SJCRH30 (cell line): Measurements from ENCODE around the gene ATP6V0B. TPM values are rescaled to one million over a fixed set of nuclear protein-coding genes. Genes with fewer than 3 reads are reported as not detected.

Source experiments
- DNase-seq, 2 experiments: peaks; one replicate each; pipeline ENCODE4 v3.0.0-alpha.2; 2015 to 2020
- H3K27ac ChIP-seq: fragments of 250-450 bp; sonication (Bioruptor Pico); 2 replicates; pipeline ENCODE4 v1.5.1; 2020; ENCODE audit warnings: mild to moderate bottlenecking, moderate library complexity
- H3K27me3 ChIP-seq: fragments of 250-450 bp; sonication (Bioruptor Pico); 2 replicates; pipeline ENCODE4 v1.5.1; 2020; ENCODE audit warnings: mild to moderate bottlenecking, moderate library complexity
- H3K36me3 ChIP-seq: fragments of 250-450 bp; sonication (Bioruptor Pico); 2 replicates; pipeline ENCODE4 v1.5.1; 2020; ENCODE audit warnings: mild to moderate bottlenecking, moderate library complexity
- H3K4me1 ChIP-seq: fragments of 250-450 bp; sonication (Bioruptor Pico); 2 replicates; pipeline ENCODE4 v1.5.1; 2020; ENCODE audit warnings: mild to moderate bottlenecking, moderate library complexity
- H3K4me3 ChIP-seq: fragments of 250-450 bp; sonication (Bioruptor Pico); 2 replicates; pipeline ENCODE4 v1.5.1; 2020; ENCODE audit warnings: mild to moderate bottlenecking, moderate library complexity
- H3K9me3 ChIP-seq: fragments of 250-450 bp; sonication (Bioruptor Pico); replicated peaks from 2 replicates; pipeline ENCODE4 v1.5.1; 2020; ENCODE audit warnings: mild to moderate bottlenecking, moderate library complexity
- total RNA-seq: library from RNA; depleted of rRNA; stranded (reverse); fragments of >200 nt; shearing (Covaris generic); gene quantifications from 2 replicates; pipeline ENCODE4 v1.2.3, GENCODE V29; 2014

The ATP6V0B gene
- total RNA-seq, 1 experiment from 2014 or later = 89.7 TPM

- no peak for DNase-seq
- peaks cover 9% of the 10 kb centered on the region for H3K4me1 ChIP-seq
- no peak overlapping the region for H3K4me3 ChIP-seq
Measured at GRCh38 chr1:43993206-43993914, 18.6 kb downstream of the ATP6V0B start.

DNA sequence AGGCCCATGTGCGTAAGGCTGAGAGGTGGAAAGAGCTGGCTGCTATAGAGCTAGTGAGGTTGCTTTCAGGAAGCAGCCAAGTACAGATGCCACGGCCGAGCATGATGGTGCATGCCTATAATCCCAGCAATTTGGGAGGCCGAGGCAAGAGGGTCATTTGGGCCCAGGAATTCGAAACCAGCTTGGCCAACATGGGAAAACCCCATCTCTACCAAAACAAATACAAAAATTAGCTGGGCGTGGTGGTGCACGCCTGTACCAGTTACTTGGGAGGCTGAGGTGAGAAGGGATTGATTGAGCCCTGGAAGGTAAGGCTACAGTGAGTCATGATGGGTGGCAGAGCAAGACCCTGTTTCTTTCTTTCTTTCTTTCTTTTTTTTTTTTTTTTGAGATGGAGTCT, 19.3 kb downstream of the ATP6V0B start:
- Histone ChIP-seq H3K27me3 (no peaks in the 10 kb centered on the region), H3K9me3 (no peaks in the 10 kb centered on the region), H3K36me3 (no peaks in the 10 kb centered on the region), H3K27ac (no peak overlapping the region), H3K4me1 (peaks cover 9% of the 10 kb centered on the region), H3K4me3 (no peak overlapping the region)
- DNase-seq = no peak

More at GRCh38 chr1:43993206-43993914, 18.6 kb downstream of the ATP6V0B start:
- H3K36me3 ChIP-seq = no peaks in the 10 kb centered on the region
- H3K9me3 ChIP-seq = no peaks in the 10 kb centered on the region
- H3K27me3 ChIP-seq = no peaks in the 10 kb centered on the region
- no peak overlapping the region for H3K27ac ChIP-seq

DNA sequence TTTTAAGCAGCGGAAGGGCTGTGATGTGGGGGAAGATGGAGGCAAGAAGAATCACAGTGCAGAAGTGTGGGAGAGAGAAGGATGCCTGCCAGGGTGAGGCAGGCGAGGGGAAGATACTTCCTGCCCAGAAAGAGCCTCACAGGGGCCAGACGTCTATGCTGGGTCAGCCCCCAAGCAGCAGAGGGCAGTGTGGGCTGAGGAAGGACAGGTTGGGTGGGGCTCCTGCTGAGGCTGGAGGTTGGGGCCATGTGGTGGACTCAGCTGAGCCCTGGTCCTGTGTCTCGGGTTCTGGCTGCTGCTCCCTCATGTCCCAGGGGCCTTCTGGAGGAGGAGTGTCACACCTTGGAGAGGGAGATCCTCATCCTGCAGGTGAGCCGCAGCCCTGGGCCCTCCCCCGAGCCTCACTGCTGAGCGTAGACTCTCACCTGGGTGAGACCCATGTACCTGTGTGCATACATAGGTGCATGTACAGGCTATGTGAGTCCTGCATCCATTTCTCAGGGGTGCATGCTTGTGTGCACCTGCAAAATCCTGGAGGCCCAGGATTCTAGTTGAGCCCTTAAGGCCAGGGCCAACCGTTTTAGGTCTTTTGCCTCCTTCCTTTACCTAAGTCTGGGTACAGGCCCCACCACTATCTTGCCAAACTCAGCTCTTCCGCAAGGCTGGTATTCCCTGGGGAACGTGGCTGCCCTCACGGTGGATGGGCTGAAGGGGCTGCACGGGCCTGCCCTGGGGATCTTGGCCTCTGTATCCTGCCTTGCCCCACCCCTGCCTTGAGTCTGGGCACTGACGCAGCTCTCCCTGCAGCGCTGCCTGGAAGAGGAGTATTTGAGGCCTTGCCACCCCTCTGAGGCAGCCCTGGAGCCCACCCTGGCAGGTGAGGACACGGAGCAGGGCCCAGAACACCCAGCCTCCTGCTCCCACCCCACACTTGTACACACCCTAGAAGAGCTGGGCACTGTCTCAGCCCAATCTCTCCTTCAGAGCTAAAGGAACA, 20.3 kb downstream of the ATP6V0B start:
- Histone ChIP-seq H3K9me3 (no peaks in the 10 kb centered on the region), H3K4me3 (no peak overlapping the region), H3K36me3 (no peaks in the 10 kb centered on the region), H3K27me3 (no peaks in the 10 kb centered on the region), H3K27ac (no peak overlapping the region), H3K4me1 (peaks cover 9% of the 10 kb centered on the region)
- peak; percentile 55 to 60 for DNase-seq

DNA sequence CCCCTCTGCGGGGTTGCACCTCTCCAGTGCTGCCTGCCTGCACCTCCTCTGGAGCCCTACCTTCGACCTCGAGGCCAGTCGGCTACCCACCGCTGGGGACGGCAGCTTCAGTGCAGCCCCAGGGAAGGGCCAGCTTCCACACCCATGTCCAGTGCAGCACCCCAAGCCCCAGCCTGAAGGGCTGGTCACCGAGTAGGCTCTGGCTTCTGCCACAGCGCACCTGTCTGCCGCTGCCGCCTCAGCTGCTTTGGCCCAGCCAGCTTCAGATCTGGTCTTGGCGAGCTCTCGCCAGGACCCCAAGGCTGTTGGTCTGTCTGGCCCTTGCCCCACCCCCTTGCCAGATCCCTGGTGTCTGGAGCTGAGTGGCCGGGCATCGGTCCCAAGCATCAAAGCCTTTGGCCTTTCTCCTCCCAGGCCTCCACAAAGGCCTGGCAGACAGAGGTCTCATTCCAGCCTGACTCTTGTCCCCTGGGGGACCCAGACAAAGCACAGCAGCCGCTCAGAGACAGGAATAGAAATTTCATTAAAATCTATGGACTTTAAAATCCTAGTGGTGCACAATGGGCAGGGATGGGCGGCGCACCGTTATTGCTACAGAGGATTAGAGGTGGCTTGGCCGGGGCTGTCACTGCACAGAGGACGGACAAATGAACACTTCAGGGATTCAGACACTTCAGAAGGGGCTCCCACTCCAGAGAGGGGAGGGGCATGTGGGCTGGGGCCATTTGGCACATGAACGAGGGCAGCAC, 21.4 kb downstream of the ATP6V0B start:
- H3K27me3 ChIP-seq = no peaks in the 10 kb centered on the region
- no peak overlapping the region for H3K4me3 ChIP-seq
- no peak overlapping the region for H3K27ac ChIP-seq
- no peak for DNase-seq
- peaks cover 9% of the 10 kb centered on the region for H3K4me1 ChIP-seq
- no peaks in the 10 kb centered on the region for H3K9me3 ChIP-seq
- no peaks in the 10 kb centered on the region for H3K36me3 ChIP-seq

DNA sequence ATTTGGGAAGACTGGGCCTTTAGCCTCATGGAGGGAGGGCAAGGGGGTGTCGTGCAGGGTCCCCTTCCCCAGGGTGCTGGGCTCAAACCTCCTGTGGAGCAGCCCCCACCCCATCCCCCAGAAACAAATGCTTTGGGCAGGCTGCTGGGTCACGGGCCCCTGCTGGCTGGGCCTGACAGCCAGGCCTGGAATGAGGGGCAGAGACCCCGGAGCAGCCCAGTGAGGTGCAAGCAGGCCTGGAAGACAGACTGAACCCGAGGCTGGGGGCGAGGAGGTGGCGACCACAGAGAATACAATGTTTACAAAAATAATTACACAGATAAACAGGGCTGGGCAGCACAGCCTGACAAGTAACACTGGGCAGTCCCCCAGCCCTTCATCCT, 22.0 kb downstream of the ATP6V0B start:
- Histone ChIP-seq H3K27ac (no peak overlapping the region), H3K4me3 (no peak overlapping the region), H3K4me1 (peaks cover 9% of the 10 kb centered on the region), H3K9me3 (no peaks in the 10 kb centered on the region), H3K27me3 (no peaks in the 10 kb centered on the region), H3K36me3 (no peaks in the 10 kb centered on the region)
- DNase-seq = no peak

DNA sequence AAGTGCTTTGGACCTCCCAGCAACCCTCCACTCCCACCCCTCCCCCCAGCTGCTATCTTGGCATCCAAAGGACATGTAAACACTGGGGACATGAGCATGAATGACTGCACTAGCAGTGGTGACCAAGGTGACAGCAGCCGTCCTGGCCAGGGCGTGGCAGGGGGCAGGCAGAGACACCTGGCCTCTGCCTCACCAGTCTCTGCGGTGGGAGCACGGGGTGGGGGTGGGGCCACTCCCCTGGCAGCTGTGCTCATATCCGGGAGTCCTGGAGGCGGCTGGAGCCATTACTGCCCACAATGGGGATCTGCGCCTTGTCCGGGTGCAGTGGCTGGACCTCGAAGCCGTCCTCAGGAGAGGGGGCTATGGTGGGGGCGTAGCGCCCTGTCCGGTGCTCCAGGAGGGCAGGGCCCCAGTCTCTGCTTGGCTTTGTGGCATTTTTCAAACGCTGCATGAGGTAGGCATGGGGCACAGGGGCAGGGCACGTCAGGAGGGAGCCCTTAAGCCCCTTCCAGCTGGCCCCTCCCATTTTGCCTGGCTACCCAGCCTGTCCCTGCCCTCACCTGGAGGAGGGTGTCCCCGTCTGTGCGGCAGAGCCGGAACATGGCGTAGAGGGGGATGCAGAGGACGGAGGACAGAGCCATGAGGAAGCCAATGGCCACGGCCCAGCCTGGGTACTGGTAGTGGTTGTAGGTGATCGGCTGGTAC, 22.7 kb downstream of the ATP6V0B start:
- Histone ChIP-seq H3K27me3 (no peaks in the 10 kb centered on the region), H3K9me3 (no peaks in the 10 kb centered on the region), H3K4me1 (peaks cover 9% of the 10 kb centered on the region), H3K36me3 (no peaks in the 10 kb centered on the region), H3K27ac (no peak overlapping the region), H3K4me3 (peak overlapping the region; percentile 5; the same call in 1 of the 2 replicates)
- DNase-seq = peak; percentile 37 to 56

GRCh38 chr1:43998000-43998378, 23.2 kb downstream of the ATP6V0B start:
- no peak for DNase-seq
- no peaks in the 10 kb centered on the region for H3K36me3 ChIP-seq
- H3K27me3 ChIP-seq = no peaks in the 10 kb centered on the region
- no peaks in the 10 kb centered on the region for H3K9me3 ChIP-seq
- no peak overlapping the region for H3K4me3 ChIP-seq
- no peak overlapping the region for H3K27ac ChIP-seq
- H3K4me1 ChIP-seq = peaks cover 9% of the 10 kb centered on the region

DNA sequence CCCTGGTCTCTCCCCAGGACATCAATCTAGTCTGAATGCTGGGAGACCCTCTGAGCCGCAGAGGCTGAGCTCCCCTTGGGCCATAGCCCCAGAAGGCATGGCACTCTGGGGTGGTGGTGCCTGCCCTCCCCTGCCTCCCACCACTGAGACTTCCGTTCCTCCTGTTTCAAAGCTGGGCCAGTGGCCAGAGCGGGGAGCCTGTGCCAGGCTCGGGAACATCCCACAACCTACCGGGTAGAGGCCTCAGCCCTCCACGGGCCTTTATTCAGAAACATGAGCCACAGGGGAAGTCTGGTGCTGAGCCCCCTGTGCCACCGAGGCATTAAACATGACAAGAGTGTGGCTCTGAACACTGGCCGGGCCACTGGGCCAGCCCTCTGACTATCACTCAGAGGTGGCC, 24.7 kb downstream of the ATP6V0B start:
- DNase-seq = no peak
- H3K27me3 ChIP-seq = no peaks in the 10 kb centered on the region
- no peak overlapping the region for H3K4me3 ChIP-seq
- no peaks in the 10 kb centered on the region for H3K36me3 ChIP-seq
- H3K9me3 ChIP-seq = no peaks in the 10 kb centered on the region
- peaks cover 9% of the 10 kb centered on the region for H3K4me1 ChIP-seq
- no peak overlapping the region for H3K27ac ChIP-seq

DNA sequence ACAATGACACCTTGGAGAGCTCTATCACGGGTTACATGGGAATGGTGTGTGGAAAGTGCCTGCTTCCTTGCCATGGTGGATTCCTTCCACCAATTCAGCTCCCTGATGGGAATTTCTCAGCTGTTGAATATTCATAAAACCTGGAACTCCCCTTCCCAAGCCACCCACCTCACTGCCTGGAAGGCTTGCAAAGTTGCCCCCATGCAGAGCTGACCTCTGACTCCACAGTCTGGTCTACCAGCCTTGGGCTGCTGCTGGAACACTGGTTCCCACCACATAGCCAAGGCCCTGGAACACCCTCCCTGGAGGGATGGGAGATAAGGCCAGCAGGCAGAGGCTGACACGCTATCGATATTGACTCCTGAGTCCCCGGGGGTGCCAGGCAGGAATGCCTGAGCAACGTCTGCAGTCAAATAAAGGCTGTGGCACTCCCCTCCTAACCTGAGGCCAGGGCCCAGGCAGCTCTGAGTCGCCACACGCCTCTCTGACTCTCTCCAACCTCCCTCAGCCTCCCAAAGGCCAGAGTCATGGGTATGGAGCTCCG, 25.4 kb downstream of the ATP6V0B start:
- Histone ChIP-seq H3K27me3 (no peaks in the 10 kb centered on the region), H3K4me3 (no peak overlapping the region), H3K9me3 (no peaks in the 10 kb centered on the region), H3K36me3 (no peaks in the 10 kb centered on the region), H3K27ac (no peak overlapping the region), H3K4me1 (peaks cover 9% of the 10 kb centered on the region)
- DNase-seq = no peak

DNA sequence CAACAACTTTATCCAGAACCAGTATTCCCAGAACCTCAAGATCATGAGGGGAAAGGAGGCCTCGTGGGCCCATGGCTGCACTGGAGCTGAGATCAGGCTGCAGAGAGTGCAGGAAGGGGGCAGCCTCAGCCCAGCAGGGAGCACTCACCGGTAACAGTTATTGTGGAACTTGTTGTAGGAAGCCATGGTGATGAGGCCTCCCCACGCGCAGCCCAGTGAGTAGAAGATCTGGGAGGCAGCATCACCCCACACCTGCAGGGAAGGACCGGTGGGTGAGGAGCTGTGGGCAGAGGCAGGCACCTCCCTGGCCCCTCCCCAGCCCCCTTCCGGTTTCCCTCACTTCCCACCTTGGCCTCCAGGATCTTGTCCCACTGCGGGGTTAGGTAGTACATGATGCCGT, 27.4 kb downstream of the ATP6V0B start:
- Histone ChIP-seq H3K27me3 (no peaks in the 10 kb centered on the region), H3K9me3 (no peaks in the 10 kb centered on the region), H3K36me3 (no peaks in the 10 kb centered on the region), H3K27ac (no peak overlapping the region), H3K4me3 (no peak overlapping the region), H3K4me1 (peaks cover 6% of the 10 kb centered on the region)
- DNase-seq = no peak

DNA sequence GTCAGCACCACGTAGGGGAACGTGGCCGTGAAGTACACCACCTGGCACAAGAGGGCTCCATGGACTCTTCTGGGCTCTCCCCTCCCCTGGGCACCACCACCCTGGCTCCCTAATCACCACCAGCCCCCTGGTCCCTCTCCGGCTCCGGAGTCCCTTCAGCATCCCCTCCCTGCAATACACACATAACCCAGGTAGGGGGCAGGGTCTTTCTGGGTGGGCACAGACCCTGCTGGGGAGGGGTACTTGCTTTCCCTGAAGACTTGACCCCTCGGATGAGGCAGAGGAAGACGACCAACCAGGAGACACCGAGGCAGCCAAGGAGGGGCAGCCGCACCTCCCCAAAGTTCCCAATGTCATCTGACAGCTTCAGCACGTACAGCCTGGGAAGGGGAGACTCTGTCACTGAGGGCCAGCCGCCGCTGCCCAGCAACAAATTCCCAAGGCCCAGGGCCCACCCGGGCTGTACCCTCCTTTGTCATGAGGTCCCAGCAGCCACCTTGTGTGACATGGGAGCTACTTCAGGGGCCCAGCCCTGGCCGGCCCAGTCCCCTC, 27.9 kb downstream of the ATP6V0B start:
- Histone ChIP-seq H3K27me3 (no peaks in the 10 kb centered on the region), H3K9me3 (no peaks in the 10 kb centered on the region), H3K4me1 (peaks cover under 1% of the 10 kb centered on the region), H3K4me3 (no peak overlapping the region), H3K36me3 (no peaks in the 10 kb centered on the region), H3K27ac (no peak overlapping the region)
- no peak for DNase-seq

GRCh38 chr1:44008259-44008658, 33.5 kb downstream of the ATP6V0B start:
- Histone ChIP-seq H3K9me3 (no peaks in the 10 kb centered on the region), H3K36me3 (no peaks in the 10 kb centered on the region), H3K27ac (no peak overlapping the region), H3K4me1 (no peaks in the 10 kb centered on the region), H3K27me3 (no peaks in the 10 kb centered on the region), H3K4me3 (no peak overlapping the region)
- DNase-seq = no peak

GRCh38 chr1:44010935-44011471, 36.2 kb downstream of the ATP6V0B start:
- DNase-seq = no peak
- Histone ChIP-seq H3K4me3 (no peak overlapping the region), H3K27me3 (no peaks in the 10 kb centered on the region), H3K9me3 (no peaks in the 10 kb centered on the region), H3K27ac (no peak overlapping the region), H3K36me3 (no peaks in the 10 kb centered on the region), H3K4me1 (no peaks in the 10 kb centered on the region)

DNA sequence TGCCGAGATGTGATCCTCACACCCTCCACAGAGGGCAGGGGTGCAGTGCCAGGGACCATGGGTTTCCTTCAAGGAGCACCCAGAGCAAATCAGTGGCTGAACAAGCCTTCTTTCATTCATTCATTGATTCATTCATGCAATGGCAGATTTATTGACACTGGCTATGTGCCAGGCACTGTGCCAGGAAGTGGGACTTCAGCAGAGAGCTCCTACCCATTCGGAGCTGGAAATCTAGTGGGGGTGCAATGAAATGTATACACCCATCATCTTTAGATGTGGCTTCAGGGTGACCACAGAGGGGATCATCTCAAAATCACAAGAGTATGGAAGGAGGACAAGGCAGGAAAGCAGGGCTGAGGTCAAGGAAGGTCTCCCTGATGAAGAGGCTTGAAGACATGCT, 37.6 kb downstream of the ATP6V0B start:
- no peak overlapping the region for H3K4me3 ChIP-seq
- H3K27ac ChIP-seq = no peak overlapping the region
- H3K4me1 ChIP-seq = no peaks in the 10 kb centered on the region
- no peaks in the 10 kb centered on the region for H3K27me3 ChIP-seq
- no peaks in the 10 kb centered on the region for H3K9me3 ChIP-seq
- DNase-seq = no peak
- H3K36me3 ChIP-seq = no peaks in the 10 kb centered on the region
